ENCODE results near the gene RIMBP3C. TPM values are rescaled to one million over a fixed set of nuclear protein-coding genes. Genes with fewer than 3 reads are reported as not detected.
"Not testable (repeated sequence)": the region's sequence is repeated elsewhere in the genome, so short reads cannot be mapped to it uniquely, and the experiment has no call there.

The RIMBP3C gene
- total RNA-seq, 1 donor from 2014 or later, result 1.2 TPM

GRCh38 chr22:21587803-21588611 lies 36.7 kb upstream of the RIMBP3C start:
- Mint-ChIP-seq H3K4me3 (ENCODE audit: low read depth) (no peak overlapping the region), H3K9me3 (ENCODE audit: low read depth) (no peaks in the 10 kb centered on the region), H3K36me3 (ENCODE audit: insufficient read depth) (peaks cover 6% of the 10 kb centered on the region), H3K4me1 (ENCODE audit: low read depth) (peaks cover 1% of the 10 kb centered on the region), H3K27ac (no peak overlapping the region), H3K27me3 (no peaks in the 10 kb centered on the region)
- no peak for TF ChIP-seq CTCF (IDR thresholded peaks at IDR 0.05; ENCODE audit: unreplicated experiment)
- no peak for DNase-seq (ENCODE audit: low spot score, unreplicated experiment)

DNA sequence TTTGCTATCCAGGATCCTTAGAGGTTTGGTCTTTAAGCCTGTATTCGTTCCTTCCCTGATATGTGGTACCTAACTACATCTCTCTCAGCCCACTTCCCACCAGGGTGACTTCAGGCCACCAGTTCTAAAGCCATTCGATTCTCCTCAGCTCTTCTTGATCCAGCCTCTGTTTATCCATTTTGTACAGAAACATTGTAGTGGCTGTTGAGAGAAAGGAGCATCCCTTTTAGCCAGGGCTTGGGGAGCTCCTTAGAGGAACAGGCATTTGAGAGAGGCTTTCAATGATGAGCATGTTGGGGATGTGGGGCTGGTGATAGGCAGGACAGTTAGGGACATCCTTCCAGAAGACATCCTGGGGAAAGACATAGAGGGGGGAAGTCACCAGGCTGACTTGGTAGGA lies 34.1 kb upstream of the RIMBP3C start:
- DNase-seq (ENCODE audit: low spot score, unreplicated experiment), result no peak
- Mint-ChIP-seq H3K4me3 (ENCODE audit: low read depth) (no peak overlapping the region), H3K27me3 (no peaks in the 10 kb centered on the region), H3K4me1 (ENCODE audit: low read depth) (peaks cover 1% of the 10 kb centered on the region), H3K36me3 (ENCODE audit: insufficient read depth) (peaks cover 6% of the 10 kb centered on the region), H3K27ac (peak overlapping the region; percentile 57), H3K9me3 (ENCODE audit: low read depth) (no peaks in the 10 kb centered on the region)
- TF ChIP-seq CTCF (IDR thresholded peaks at IDR 0.05; ENCODE audit: unreplicated experiment), result no peak

DNA sequence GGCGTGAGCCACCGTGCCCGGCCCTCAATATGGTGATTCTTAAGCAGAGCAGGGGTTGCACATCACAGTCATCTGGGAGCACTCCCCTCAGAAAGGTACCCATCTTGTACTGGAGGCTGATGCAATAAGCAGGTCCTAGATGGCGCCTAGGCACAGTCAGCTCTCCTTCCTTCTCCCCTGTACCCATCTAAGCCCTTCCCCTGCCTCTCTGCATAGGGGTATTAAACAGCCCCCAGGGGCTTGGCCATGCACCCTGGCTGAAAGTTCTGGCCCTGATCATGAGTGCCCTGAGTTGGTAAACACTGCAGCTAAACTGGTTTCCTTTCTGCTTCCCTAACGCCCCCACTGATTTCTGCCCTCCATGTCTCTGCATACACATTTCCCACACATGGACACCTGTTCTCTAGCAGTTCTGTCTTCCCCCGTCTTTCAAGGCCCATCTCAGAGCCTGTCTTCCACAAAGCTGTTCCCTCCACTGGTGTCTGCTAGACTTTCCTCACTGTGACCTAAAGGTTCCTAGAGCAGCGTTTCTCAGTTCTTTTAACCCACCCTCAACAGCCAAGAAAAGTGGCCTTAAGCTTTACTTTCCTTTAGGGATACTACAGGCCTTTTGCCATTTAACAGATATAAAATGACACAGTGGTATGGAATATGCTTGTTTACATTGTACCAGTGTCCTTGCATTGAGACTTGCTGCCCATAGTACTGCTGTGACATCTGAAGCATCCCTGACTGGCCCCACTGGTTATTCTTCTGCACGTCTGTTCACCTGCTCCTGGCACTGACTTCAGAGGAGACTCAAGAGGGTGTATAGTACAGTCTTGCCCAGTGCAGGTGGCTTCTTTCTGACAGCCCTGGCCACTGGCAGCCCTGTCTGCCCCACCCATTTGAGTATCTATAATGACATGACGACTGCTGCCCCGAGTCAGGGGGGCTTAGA lies 31.8 kb upstream of the RIMBP3C start:
- no peak for TF ChIP-seq CTCF (IDR thresholded peaks at IDR 0.05; ENCODE audit: unreplicated experiment)
- peaks cover 6% of the 10 kb centered on the region for H3K36me3 Mint-ChIP-seq (ENCODE audit: insufficient read depth)
- no peak overlapping the region for H3K4me3 Mint-ChIP-seq (ENCODE audit: low read depth)
- H3K27ac Mint-ChIP-seq, result peak overlapping the region; percentile 92
- H3K4me1 Mint-ChIP-seq (ENCODE audit: low read depth), result peaks cover 3% of the 10 kb centered on the region
- H3K9me3 Mint-ChIP-seq (ENCODE audit: low read depth), result no peaks in the 10 kb centered on the region
- DNase-seq (ENCODE audit: low spot score, unreplicated experiment), result no peak
- no peaks in the 10 kb centered on the region for H3K27me3 Mint-ChIP-seq

DNA sequence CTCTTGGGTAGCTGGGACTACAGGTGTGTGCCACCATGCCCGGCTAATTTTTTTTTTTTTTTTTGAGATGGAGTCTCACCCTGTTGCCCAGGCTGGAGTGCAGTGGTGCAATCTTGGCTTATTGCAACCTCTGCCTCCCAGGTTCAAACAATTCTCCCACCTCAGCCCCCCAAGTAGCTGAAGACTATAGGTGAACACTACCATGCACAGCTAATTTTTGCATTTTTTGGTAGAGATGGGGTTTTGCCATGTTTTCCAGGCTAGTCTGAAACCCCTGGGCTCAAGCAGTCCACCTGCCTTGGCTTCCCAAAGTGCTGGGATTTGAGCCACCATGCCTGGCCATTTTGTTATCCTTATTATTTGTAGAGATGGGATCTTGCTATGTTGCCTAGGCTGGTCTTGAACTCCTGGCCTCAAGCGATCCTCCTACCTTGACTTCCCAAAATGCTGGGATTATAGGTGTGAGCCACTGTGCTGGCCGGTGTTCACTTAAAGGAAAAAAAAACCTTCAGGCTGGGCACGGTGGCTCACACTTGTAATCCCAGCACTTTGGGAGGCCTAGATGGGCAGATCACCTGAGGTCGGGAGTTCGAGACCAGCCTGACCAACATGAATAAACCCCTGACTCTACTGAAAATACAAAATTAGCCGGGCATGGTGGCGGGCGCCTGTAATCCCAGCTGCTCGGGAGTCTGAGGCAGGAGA lies 29.9 kb upstream of the RIMBP3C start:
- H3K4me3 Mint-ChIP-seq (ENCODE audit: low read depth); H3K27ac Mint-ChIP-seq; H3K9me3 Mint-ChIP-seq (ENCODE audit: low read depth); H3K4me1 Mint-ChIP-seq (ENCODE audit: low read depth); DNase-seq (ENCODE audit: low spot score, unreplicated experiment); H3K36me3 Mint-ChIP-seq (ENCODE audit: insufficient read depth); H3K27me3 Mint-ChIP-seq: not testable (repeated sequence)

DNA sequence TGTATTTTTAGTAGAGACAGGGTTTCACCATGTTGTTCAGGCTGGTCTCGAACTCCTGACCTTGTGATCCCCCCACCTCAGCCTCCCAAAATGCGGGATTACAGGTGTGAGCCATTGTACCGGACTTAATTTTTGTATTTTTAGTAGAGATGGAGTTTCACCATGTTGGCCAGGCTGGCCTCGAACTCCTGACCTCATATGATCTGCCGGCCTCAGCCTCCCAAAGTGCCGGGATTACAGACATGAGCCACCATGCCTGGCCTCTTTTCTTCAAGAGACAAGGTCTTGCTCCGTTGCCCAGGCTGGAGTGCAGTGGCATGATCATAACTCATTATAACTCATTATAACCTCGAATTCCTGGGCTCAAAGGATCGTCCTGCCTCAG lies 29.4 kb upstream of the RIMBP3C start:
- DNase-seq (ENCODE audit: low spot score, unreplicated experiment); H3K4me1 Mint-ChIP-seq (ENCODE audit: low read depth); H3K9me3 Mint-ChIP-seq (ENCODE audit: low read depth); H3K27ac Mint-ChIP-seq; H3K36me3 Mint-ChIP-seq (ENCODE audit: insufficient read depth); H3K27me3 Mint-ChIP-seq; H3K4me3 Mint-ChIP-seq (ENCODE audit: low read depth): not testable (repeated sequence)

GRCh38 chr22:21579474-21579851 lies 28.2 kb upstream of the RIMBP3C start:
- Mint-ChIP-seq H3K4me1 (ENCODE audit: low read depth) (peaks cover 7% of the 10 kb centered on the region), H3K27me3 (no peaks in the 10 kb centered on the region), H3K9me3 (ENCODE audit: low read depth) (no peaks in the 10 kb centered on the region), H3K36me3 (ENCODE audit: insufficient read depth) (peaks cover 1% of the 10 kb centered on the region), H3K4me3 (ENCODE audit: low read depth) (no peak overlapping the region), H3K27ac (no peak overlapping the region)
- TF ChIP-seq CTCF (IDR thresholded peaks at IDR 0.05; ENCODE audit: unreplicated experiment), result no peak
- no peak for DNase-seq (ENCODE audit: low spot score, unreplicated experiment)

Measured in progenitor cell of endocrine pancreas (in vitro differentiated cells).